ENCODE data around the gene LOXHD1.

Gene LOXHD1

GRCh38 chr18:46680784-46681695 lies 24.0 kb upstream of the LOXHD1 start:
- DNase-seq (ENCODE audit: extremely low read depth, low read depth) = no peak
- TF ChIP-seq, protein P1, sequence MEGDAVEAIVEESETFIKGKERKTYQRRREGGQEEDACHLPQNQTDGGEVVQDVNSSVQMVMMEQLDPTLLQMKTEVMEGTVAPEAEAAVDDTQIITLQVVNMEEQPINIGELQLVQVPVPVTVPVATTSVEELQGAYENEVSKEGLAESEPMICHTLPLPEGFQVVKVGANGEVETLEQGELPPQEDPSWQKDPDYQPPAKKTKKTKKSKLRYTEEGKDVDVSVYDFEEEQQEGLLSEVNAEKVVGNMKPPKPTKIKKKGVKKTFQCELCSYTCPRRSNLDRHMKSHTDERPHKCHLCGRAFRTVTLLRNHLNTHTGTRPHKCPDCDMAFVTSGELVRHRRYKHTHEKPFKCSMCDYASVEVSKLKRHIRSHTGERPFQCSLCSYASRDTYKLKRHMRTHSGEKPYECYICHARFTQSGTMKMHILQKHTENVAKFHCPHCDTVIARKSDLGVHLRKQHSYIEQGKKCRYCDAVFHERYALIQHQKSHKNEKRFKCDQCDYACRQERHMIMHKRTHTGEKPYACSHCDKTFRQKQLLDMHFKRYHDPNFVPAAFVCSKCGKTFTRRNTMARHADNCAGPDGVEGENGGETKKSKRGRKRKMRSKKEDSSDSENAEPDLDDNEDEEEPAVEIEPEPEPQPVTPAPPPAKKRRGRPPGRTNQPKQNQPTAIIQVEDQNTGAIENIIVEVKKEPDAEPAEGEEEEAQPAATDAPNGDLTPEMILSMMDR (IDR thresholded peaks at IDR 0.05; ENCODE audit: low read depth, low read length, missing control alignments) = no peak
- H3K4me3 ChIP-seq (replicated peaks; ENCODE audit: low read depth, low read length) = no peak overlapping the region

DNA sequence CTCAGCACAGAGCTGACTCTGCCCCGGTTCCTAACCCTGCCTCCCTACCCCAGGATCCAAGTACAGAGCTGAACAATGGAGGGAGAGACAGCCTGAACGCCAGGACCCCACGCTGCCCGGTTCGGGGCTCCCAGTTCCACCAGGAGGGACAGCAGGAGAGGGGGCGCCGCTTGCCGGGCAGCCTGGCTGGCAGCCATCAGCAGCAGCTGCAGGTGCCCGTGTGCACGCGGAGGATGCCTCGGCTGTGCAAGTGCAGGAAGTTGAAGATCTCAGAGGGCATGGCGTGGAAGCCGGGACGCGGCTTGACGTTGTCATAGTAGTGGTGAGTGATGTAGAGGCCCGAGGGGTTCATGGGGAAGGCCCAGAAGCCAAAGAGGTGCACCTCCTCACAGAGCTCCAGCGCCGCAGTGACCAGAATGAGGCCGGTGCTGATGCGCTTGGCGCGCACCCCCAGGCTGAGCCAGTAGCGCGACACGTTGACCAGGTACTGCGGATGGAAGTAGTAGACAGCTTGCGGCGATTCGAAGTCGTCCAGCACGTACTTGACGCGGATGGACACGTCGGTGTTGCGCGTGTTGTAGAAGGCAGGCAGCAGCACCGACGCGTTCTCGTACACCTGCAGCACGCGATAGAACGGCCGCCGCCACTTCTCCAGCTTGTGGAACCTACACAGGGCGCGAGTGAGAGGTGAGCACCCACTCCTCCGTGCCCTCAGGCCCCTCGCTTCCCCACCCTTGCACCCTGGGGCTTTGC lies 23.0 kb upstream of the LOXHD1 start:
- no peak overlapping the region for H3K4me3 ChIP-seq (replicated peaks; ENCODE audit: low read depth, low read length)
- DNase-seq (ENCODE audit: extremely low read depth, low read depth) = no peak
- TF ChIP-seq, protein P1 (IDR thresholded peaks at IDR 0.05; ENCODE audit: low read depth, low read length, missing control alignments) = no peak

- no peak for DNase-seq (ENCODE audit: extremely low read depth, low read depth)
- TF ChIP-seq, protein P1 (IDR thresholded peaks at IDR 0.05; ENCODE audit: low read depth, low read length, missing control alignments) = no peak
- no peak overlapping the region for H3K4me3 ChIP-seq (replicated peaks; ENCODE audit: low read depth, low read length)
These were observed 21.9 kb upstream of the LOXHD1 start for GRCh38 chr18:46678785-46679399.

GRCh38 chr18:46678041-46678440 lies 21.0 kb upstream of the LOXHD1 start:
- TF ChIP-seq, protein P1 (IDR thresholded peaks at IDR 0.05; ENCODE audit: low read depth, low read length, missing control alignments) = no peak
- no peak overlapping the region for H3K4me3 ChIP-seq (replicated peaks; ENCODE audit: low read depth, low read length)
- DNase-seq (ENCODE audit: extremely low read depth, low read depth) = no peak

DNA sequence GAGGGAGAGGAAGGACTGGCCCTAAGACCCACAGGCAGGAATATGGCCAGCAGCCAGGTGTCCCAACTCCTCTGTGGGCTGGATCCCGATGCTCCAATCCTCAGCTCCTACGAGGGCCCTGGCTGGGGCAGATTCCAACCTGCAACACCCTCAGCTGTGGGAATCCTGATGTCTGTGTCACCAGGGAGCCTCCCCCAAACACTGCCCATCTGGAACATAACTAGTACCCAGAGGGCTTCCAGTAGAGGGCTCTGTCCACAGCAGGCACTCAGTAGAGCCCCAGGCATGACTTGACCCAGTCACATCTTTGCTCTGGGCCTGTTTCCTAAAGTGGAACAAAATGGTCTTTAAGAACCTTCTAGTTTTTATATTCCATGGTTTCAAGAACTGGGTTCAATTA lies 20.6 kb upstream of the LOXHD1 start:
- H3K4me3 ChIP-seq (replicated peaks; ENCODE audit: low read depth, low read length) = no peak overlapping the region
- DNase-seq (ENCODE audit: extremely low read depth, low read depth) = peak; percentile 3
- TF ChIP-seq, protein P1 (IDR thresholded peaks at IDR 0.05; ENCODE audit: low read depth, low read length, missing control alignments) = peak; percentile 28

DNA sequence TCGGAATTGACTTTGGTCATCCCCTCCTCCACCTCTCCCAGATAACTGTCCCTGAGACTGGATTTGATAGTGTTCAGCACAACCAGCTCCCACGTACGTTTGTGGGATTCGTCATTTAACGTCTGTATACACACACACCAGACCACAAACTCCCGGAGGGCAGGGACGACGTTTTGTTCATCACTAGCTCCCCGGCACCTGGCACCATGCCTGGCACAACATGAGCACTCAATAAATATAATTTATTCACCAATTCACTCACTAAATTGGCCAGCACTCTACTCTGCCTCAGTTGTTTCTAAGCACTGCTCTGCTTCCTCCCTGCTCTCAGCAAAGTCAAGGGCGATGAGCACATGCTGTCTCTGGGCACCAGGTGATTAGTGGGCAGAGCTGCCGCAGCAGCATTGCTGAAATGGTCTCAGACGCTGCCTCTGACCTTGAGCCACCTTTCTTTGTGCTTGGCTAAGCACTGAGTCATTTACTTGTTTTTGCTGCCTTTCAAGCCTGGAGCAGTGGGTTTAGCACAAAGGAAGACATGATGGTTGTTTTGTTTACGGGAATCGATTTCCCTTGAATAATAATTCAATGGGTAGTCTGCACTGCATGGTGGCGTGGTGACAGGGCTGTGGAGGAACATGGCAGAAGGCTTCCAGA lies 19.3 kb upstream of the LOXHD1 start:
- DNase-seq (ENCODE audit: extremely low read depth, low read depth) = no peak
- TF ChIP-seq, protein P1 (IDR thresholded peaks at IDR 0.05; ENCODE audit: low read depth, low read length, missing control alignments) = no peak
- H3K4me3 ChIP-seq (replicated peaks; ENCODE audit: low read depth, low read length) = no peak overlapping the region

Data from HFF-Myc (cell line).